ENCODE results near the gene RNF130.
"Not testable (repeated sequence)": the region's sequence is repeated elsewhere in the genome, so short reads cannot be mapped to it uniquely, and the experiment has no call there.

RNF130 gene

GRCh38 chr5:180102636-180103035, 31.1 kb upstream of the RNF130 start:
- FAIRE-seq = no peak

GRCh38 chr5:180101451-180102105, 30.0 kb upstream of the RNF130 start:
- no peak for FAIRE-seq

GRCh38 chr5:180100621-180101450, 29.3 kb upstream of the RNF130 start:
- no peak for FAIRE-seq

GRCh38 chr5:180099733-180100611, 28.4 kb upstream of the RNF130 start:
- no peak for FAIRE-seq

GRCh38 chr5:180098991-180099732, 27.6 kb upstream of the RNF130 start:
- FAIRE-seq = no peak

GRCh38 chr5:180098526-180098925, 27.0 kb upstream of the RNF130 start:
- FAIRE-seq = no peak

- FAIRE-seq = no peak
Measured at GRCh38 chr5:180097926-180098325, 26.4 kb upstream of the RNF130 start.

GRCh38 chr5:180097163-180097894, 25.8 kb upstream of the RNF130 start:
- no peak for FAIRE-seq

GRCh38 chr5:180096616-180097015, 25.1 kb upstream of the RNF130 start:
- FAIRE-seq = no peak

GRCh38 chr5:180095545-180095944, 24.0 kb upstream of the RNF130 start:
- FAIRE-seq = no peak

GRCh38 chr5:180093651-180094382, 22.3 kb upstream of the RNF130 start:
- no peak for FAIRE-seq

GRCh38 chr5:180093241-180093640, 21.7 kb upstream of the RNF130 start:
- FAIRE-seq = no peak

GRCh38 chr5:180090769-180091546, 19.4 kb upstream of the RNF130 start:
- no peak for FAIRE-seq

- FAIRE-seq = no peak
Measured at GRCh38 chr5:180090098-180090768, 18.7 kb upstream of the RNF130 start.

GRCh38 chr5:180089628-180090027, 18.1 kb upstream of the RNF130 start:
- not testable (repeated sequence) for FAIRE-seq

- FAIRE-seq = no peak
Measured at GRCh38 chr5:180088561-180088960, 17.0 kb upstream of the RNF130 start.

- FAIRE-seq = no peak
Measured at GRCh38 chr5:180086816-180087399, 15.3 kb upstream of the RNF130 start.

GRCh38 chr5:180085837-180086236, 14.3 kb upstream of the RNF130 start:
- no peak for FAIRE-seq

Measured in TTC549 (cell line).